Vagina (tissue), 2 donors: Measurements from ENCODE around the gene BDH1. TPM values are rescaled to one million over a fixed set of nuclear protein-coding genes. Genes with fewer than 3 reads are reported as not detected.

ENCODE experiments used
- DNase-seq, 2 donors: peaks; one replicate each; pipeline ENCODE4 v3.0.0-alpha.2; 2017; ENCODE audit errors: extremely low spot score in 2 of 2
- H3K27ac ChIP-seq: fragments of 200-600 bp; sonication (generic); one replicate; pipeline ENCODE4 v1.5.1; 2019
- H3K27me3 ChIP-seq: fragments of 200-600 bp; sonication (generic); one replicate; pipeline ENCODE4 v1.5.1; 2019
- H3K36me3 ChIP-seq, 2 donors: fragments of 200-600 bp; sonication (generic); one replicate each; pipeline ENCODE4 v1.5.1; 2017 to 2019
- H3K4me1 ChIP-seq: fragments of 200-600 bp; sonication (generic); one replicate; pipeline ENCODE4 v1.5.1; 2019
- H3K4me3 ChIP-seq, 2 donors: fragments of 200-600 bp; sonication (generic); 1 replicate in 1 of 2; 2 replicates in 1 of 2; pipeline ENCODE4 v1.5.1; 2016 to 2019
- H3K9me3 ChIP-seq: fragments of 200-600 bp; sonication (generic); one replicate; pipeline ENCODE4 v1.5.1; 2019
- POLR2A ChIP-seq, 2 donors: fragments of 450-650 bp; IDR thresholded peaks; one replicate each; pipeline ENCODE4 v1.6.1; 2017; ENCODE audit warnings: antibody characterized with exemption in 2 of 2, mild to moderate bottlenecking in 2 of 2, moderate library complexity in 2 of 2
- POLR2AphosphoS5 ChIP-seq, 2 donors: sonication (generic); formaldehyde crosslinking; IDR thresholded peaks; one replicate each; pipeline ENCODE4 v1.9.0; 2017; ENCODE audit warnings: antibody characterized with exemption in 2 of 2, mild to moderate bottlenecking in 2 of 2, low read depth in 1 of 2; ENCODE audit not compliant: insufficient read depth in 1 of 2
- intact Hi-C: fragments of 100-400 bp; cut with DNase I; formaldehyde crosslinking; loops from one replicate; pipeline ENCODE4 v1.15.1; 2023
- total RNA-seq: library from RNA; depleted of rRNA; stranded (reverse); fragments of >200 nt; gene quantifications from one replicate; pipeline ENCODE4 v1.2.3, GENCODE V29; 2016
- TF ChIP-seq, protein P1 (sequence below), 3 experiments: fragments of 450-650 bp in 2 of 3; fragments of 200-600 bp in 1 of 3; sonication (generic) in 1 of 3; IDR thresholded peaks; one replicate each; pipeline ENCODE4 v1.5.1; 2017 to 2019; ENCODE audit warnings: antibody characterized with exemption in 3 of 3, mild to moderate bottlenecking in 2 of 3, moderate library complexity in 2 of 3

The BDH1 gene
- total RNA-seq, 1 donor from 2014 or later = 30.2 TPM

DNA sequence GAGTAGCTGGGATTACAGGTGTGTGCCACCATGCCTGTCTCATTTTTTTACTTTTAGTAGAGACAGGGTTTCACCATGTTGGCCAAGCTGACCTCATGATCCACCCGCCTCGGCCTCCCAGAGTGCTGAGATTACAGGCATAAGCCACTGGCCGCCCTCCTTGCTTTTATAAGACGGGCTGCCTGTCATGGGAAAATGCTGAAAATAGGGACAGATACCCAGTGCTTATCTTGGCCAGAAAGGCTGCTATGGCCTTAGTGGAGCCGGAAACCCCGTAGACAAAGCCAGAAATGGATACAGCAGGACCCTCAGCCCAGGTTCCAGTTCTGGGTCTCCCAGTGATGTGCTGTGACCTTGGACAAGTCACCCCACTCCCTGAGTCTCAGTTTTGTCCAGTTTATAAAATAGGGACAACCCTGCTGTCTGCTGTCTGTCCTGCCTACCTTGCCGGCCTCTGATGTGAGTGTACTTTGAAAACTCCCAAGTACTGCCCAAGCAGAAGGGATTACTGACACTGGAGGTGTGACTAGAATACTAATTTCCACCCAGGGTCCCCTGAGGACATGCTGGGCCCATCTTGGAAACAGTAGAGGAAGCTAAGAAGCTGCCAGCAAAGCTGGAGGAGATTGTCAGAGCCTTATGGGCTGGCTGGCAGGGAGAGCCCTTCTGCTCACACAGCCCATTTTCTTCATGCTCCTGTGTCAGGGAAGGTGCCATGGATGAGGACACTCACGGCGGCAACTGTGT is 59.6 kb downstream of the BDH1 start:
- H3K4me3 ChIP-seq = no peak overlapping the region
- no peak for DNase-seq
- H3K27ac ChIP-seq = peak overlapping the region; percentile 59
- TF ChIP-seq, protein P1, sequence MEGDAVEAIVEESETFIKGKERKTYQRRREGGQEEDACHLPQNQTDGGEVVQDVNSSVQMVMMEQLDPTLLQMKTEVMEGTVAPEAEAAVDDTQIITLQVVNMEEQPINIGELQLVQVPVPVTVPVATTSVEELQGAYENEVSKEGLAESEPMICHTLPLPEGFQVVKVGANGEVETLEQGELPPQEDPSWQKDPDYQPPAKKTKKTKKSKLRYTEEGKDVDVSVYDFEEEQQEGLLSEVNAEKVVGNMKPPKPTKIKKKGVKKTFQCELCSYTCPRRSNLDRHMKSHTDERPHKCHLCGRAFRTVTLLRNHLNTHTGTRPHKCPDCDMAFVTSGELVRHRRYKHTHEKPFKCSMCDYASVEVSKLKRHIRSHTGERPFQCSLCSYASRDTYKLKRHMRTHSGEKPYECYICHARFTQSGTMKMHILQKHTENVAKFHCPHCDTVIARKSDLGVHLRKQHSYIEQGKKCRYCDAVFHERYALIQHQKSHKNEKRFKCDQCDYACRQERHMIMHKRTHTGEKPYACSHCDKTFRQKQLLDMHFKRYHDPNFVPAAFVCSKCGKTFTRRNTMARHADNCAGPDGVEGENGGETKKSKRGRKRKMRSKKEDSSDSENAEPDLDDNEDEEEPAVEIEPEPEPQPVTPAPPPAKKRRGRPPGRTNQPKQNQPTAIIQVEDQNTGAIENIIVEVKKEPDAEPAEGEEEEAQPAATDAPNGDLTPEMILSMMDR (IDR thresholded peaks at IDR 0.05) = no peak
- no peak for TF ChIP-seq POLR2A (IDR thresholded peaks at IDR 0.05)
- TF ChIP-seq POLR2AphosphoS5 (IDR thresholded peaks at IDR 0.05; ENCODE audit: insufficient read depth in 1 of 2, low read depth in 1 of 2) = no peak
- no peaks in the 10 kb centered on the region for H3K36me3 ChIP-seq
- H3K9me3 ChIP-seq = no peaks in the 10 kb centered on the region
- no peaks in the 10 kb centered on the region for H3K27me3 ChIP-seq
- intact Hi-C loops = no loop called here
- peaks cover 16% of the 10 kb centered on the region for H3K4me1 ChIP-seq

DNA sequence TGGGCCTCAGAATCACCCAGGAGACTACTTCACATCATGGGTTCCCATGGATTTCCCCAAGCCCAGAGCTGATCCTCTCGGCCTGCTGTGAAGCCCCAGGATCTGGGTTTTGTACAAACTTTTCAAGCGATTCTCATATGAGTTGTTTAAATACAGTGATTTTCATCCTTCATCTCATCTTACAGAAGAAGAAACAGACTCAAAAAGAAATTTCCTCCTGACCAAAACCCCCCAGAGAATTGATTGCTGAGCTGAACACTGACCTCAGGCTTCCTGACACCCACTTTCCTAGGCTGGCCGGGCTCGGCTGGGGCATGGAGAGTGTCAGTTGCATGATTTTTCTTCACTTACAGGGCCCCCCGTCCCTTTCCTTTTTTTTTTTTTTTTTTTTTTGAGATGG is 60.3 kb downstream of the BDH1 start:
- no peak for DNase-seq
- Histone ChIP-seq H3K27me3 (no peaks in the 10 kb centered on the region), H3K4me1 (peaks cover 16% of the 10 kb centered on the region), H3K4me3 (no peak overlapping the region), H3K36me3 (no peaks in the 10 kb centered on the region), H3K9me3 (no peaks in the 10 kb centered on the region), H3K27ac (peak overlapping the region; percentile 59)
- TF ChIP-seq, protein P1 (IDR thresholded peaks at IDR 0.05) = no peak
- no peak for TF ChIP-seq POLR2A (IDR thresholded peaks at IDR 0.05)
- no peak for TF ChIP-seq POLR2AphosphoS5 (IDR thresholded peaks at IDR 0.05; ENCODE audit: insufficient read depth in 1 of 2, low read depth in 1 of 2)
- intact Hi-C loops = no loop called here

- peak overlapping the region; percentile 59 for H3K27ac ChIP-seq
These were observed 60.7 kb downstream of the BDH1 start for GRCh38 chr3:197495059-197495455.

DNA sequence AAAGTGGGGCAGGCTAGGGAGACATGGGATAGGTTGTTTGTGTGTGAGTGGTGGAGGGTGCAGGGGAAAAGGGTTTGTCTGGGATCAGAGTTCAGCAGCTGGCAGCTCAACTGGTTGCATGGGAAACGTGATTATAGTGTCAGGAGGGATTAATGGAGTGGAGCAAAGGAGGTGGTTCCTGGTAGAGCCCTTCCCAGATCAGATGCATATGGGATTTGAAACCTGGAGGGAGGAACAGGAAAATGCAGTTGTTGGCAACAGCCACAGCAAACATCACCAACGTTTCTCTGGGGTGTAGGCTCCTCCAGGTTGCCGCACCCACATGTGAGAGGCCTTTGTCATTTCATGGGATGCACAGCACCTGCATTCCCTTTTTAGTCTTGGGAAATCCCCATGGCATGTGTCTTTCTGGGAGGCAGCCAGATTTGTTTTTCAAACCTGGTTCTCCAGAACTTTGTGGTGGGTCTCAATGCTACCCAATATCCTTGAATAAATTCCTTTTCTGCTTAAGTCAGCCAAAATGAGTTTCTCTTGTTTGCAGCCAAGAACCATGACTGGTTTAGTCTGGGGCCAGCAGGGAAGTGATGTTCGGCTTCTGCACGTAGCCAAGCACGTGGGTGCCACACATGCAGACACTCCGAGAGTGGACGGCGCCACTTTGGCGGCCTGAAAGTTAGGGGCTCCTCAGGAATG is 61.3 kb downstream of the BDH1 start:
- intact Hi-C loops = no loop called here
- Histone ChIP-seq H3K9me3 (no peaks in the 10 kb centered on the region), H3K36me3 (no peaks in the 10 kb centered on the region), H3K4me1 (peaks cover 16% of the 10 kb centered on the region), H3K27me3 (no peaks in the 10 kb centered on the region), H3K27ac (peak overlapping the region; percentile 59), H3K4me3 (no peak overlapping the region)
- peak in 1 of 2 donors; percentile 62 for TF ChIP-seq POLR2AphosphoS5 (IDR thresholded peaks at IDR 0.05; ENCODE audit: insufficient read depth in 1 of 2, low read depth in 1 of 2)
- TF ChIP-seq, protein P1 (IDR thresholded peaks at IDR 0.05) = no peak
- no peak for DNase-seq

More at GRCh38 chr3:197495059-197495455, 60.7 kb downstream of the BDH1 start:
- intact Hi-C loops = no loop called here
- Histone ChIP-seq H3K36me3 (no peaks in the 10 kb centered on the region), H3K4me1 (peaks cover 16% of the 10 kb centered on the region), H3K27me3 (no peaks in the 10 kb centered on the region), H3K4me3 (no peak overlapping the region), H3K9me3 (no peaks in the 10 kb centered on the region)
- peak in 1 of 2 donors; percentile 15 for TF ChIP-seq POLR2AphosphoS5 (IDR thresholded peaks at IDR 0.05; ENCODE audit: insufficient read depth in 1 of 2, low read depth in 1 of 2)
- TF ChIP-seq POLR2A (IDR thresholded peaks at IDR 0.05) = no peak
- DNase-seq = no peak

GRCh38 chr3:197493049-197493448 is 62.7 kb downstream of the BDH1 start:
- intact Hi-C loops = no loop called here
- Histone ChIP-seq H3K9me3 (no peaks in the 10 kb centered on the region), H3K4me3 (no peak overlapping the region), H3K4me1 (peaks cover 17% of the 10 kb centered on the region), H3K27me3 (no peaks in the 10 kb centered on the region), H3K27ac (no peak overlapping the region), H3K36me3 (no peaks in the 10 kb centered on the region)
- no peak for DNase-seq
- no peak for TF ChIP-seq POLR2A (IDR thresholded peaks at IDR 0.05)
- TF ChIP-seq, protein P1 (IDR thresholded peaks at IDR 0.05) = no peak
- no peak for TF ChIP-seq POLR2AphosphoS5 (IDR thresholded peaks at IDR 0.05; ENCODE audit: insufficient read depth in 1 of 2, low read depth in 1 of 2)
